ENCODE results near the gene ITPR2.

The ITPR2 gene

DNA sequence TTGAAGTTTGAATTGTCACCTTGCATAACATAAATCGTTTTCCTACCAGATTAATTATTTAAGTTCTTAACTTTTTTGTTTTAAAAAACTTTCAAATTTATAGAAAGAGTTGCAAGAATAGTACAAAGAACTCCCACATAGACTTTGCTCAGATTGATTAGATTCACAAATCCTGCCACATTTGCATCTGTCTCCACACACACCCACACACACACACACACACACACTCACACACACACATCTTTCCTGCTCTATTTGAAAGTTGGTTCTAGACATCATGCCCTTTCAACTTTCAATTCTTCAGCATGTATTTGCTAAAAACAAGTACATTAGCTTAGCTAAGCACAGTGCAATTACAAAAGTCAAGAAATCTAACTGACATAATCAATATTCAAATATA, 184.0 kb downstream of the ITPR2 start:
- Histone ChIP-seq H3K36me3 (ENCODE audit: insufficient read depth, low read length) (peaks cover 11% of the 10 kb centered on the region; the same call in 1 of the 2 replicates), H4K20me1 (ENCODE audit: insufficient read depth, low read length, poor library complexity, severe bottlenecking) (no peaks in the 10 kb centered on the region), H3K9me3 (ENCODE audit: insufficient read depth, low read depth, low read length) (no peaks in the 10 kb centered on the region), H3K9ac (ENCODE audit: low read depth, low read length, poor library complexity, severe bottlenecking) (no peak overlapping the region), H3K79me2 (ENCODE audit: insufficient read depth, low read length) (no peaks in the 10 kb centered on the region), H3F3A (ENCODE audit: low read depth) (no peaks in the 10 kb centered on the region), H3K9me2 (replicated peaks; ENCODE audit: low read depth, low read length) (no peaks in the 10 kb centered on the region), H3K4me1 (ENCODE audit: insufficient read depth, low read length, poor library complexity, severe bottlenecking) (no peaks in the 10 kb centered on the region), H2AFZ (ENCODE audit: low read length) (no peak overlapping the region), H3K27me3 (ENCODE audit: insufficient read depth, low read length, poor library complexity, severe bottlenecking) (no peaks in the 10 kb centered on the region), H3K4me3 (ENCODE audit: low read length, poor library complexity, severe bottlenecking) (no peak overlapping the region), H3K4me2 (ENCODE audit: low read depth, low read length, poor library complexity, severe bottlenecking) (no peak overlapping the region)
- TF ChIP-seq CTCF (conservative IDR thresholded peaks at IDR 0.05; ENCODE audit: low read length) (no peak), EZH2phosphoT487 (IDR thresholded peaks at IDR 0.05; ENCODE audit: borderline replicate concordance) (no peak)

DNA sequence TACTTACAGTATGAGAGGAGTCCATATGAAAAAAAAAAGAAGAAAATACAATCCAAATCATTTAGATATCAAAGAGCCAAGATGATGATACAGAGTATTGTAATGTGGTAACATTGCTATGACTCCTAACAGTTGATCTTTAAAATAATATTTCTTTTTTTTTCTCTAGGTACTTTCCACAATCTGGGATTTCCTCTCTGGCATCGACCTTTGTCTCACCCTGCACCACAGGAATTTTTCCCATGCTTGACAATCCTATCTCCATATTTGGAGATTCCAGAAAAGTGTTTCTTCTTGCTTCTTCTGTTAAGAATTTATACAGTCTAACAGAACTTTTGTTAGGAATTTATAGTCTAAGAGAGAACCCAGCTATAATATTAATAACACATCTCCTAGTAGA, 184.4 kb downstream of the ITPR2 start:
- Histone ChIP-seq H3K9me3 (ENCODE audit: insufficient read depth, low read depth, low read length) (no peaks in the 10 kb centered on the region), H3K36me3 (ENCODE audit: insufficient read depth, low read length) (peaks cover 7% of the 10 kb centered on the region; the same call in 1 of the 2 replicates), H3K4me1 (ENCODE audit: insufficient read depth, low read length, poor library complexity, severe bottlenecking) (no peaks in the 10 kb centered on the region), H2AFZ (ENCODE audit: low read length) (no peak overlapping the region), H3K4me2 (ENCODE audit: low read depth, low read length, poor library complexity, severe bottlenecking) (no peak overlapping the region), H3K9me2 (replicated peaks; ENCODE audit: low read depth, low read length) (no peaks in the 10 kb centered on the region), H3K27me3 (ENCODE audit: insufficient read depth, low read length, poor library complexity, severe bottlenecking) (no peaks in the 10 kb centered on the region), H4K20me1 (ENCODE audit: insufficient read depth, low read length, poor library complexity, severe bottlenecking) (no peaks in the 10 kb centered on the region), H3K4me3 (ENCODE audit: low read length, poor library complexity, severe bottlenecking) (no peak overlapping the region), H3F3A (ENCODE audit: low read depth) (no peaks in the 10 kb centered on the region), H3K79me2 (ENCODE audit: insufficient read depth, low read length) (no peaks in the 10 kb centered on the region), H3K9ac (ENCODE audit: low read depth, low read length, poor library complexity, severe bottlenecking) (no peak overlapping the region)
- no peak for TF ChIP-seq EZH2phosphoT487 (IDR thresholded peaks at IDR 0.05; ENCODE audit: borderline replicate concordance)

DNA sequence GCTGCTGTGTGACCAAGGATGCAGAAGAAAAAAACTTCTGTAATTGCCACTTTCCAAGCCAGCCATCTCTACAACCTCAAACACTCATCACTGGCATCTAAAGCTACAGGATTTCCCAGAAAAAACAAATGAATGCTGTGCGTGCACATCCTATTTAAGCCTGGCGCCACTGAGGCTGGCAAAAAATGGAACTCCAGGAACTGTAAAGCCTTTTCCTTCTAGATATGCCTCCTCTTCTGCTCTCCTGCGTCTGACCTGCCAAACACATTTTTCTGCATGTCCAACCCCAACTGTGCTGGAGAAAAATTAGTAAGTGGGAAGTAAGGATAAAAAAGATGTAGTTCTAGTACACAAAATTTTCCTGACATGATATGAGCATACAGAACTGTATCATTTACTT, 184.9 kb downstream of the ITPR2 start:
- Histone ChIP-seq H3K4me1 (ENCODE audit: insufficient read depth, low read length, poor library complexity, severe bottlenecking) (no peaks in the 10 kb centered on the region), H3K4me3 (ENCODE audit: low read length, poor library complexity, severe bottlenecking) (no peak overlapping the region), H2AFZ (ENCODE audit: low read length) (no peak overlapping the region), H3K36me3 (ENCODE audit: insufficient read depth, low read length) (peaks cover 5% of the 10 kb centered on the region; the same call in 1 of the 2 replicates), H3K79me2 (ENCODE audit: insufficient read depth, low read length) (no peaks in the 10 kb centered on the region), H4K20me1 (ENCODE audit: insufficient read depth, low read length, poor library complexity, severe bottlenecking) (no peaks in the 10 kb centered on the region), H3K9me3 (ENCODE audit: insufficient read depth, low read depth, low read length) (no peaks in the 10 kb centered on the region), H3K4me2 (ENCODE audit: low read depth, low read length, poor library complexity, severe bottlenecking) (no peak overlapping the region), H3K27me3 (ENCODE audit: insufficient read depth, low read length, poor library complexity, severe bottlenecking) (no peaks in the 10 kb centered on the region), H3F3A (ENCODE audit: low read depth) (no peaks in the 10 kb centered on the region), H3K9me2 (replicated peaks; ENCODE audit: low read depth, low read length) (no peaks in the 10 kb centered on the region), H3K9ac (ENCODE audit: low read depth, low read length, poor library complexity, severe bottlenecking) (no peak overlapping the region)
- TF ChIP-seq EZH2phosphoT487 (IDR thresholded peaks at IDR 0.05; ENCODE audit: borderline replicate concordance) (no peak), CTCF (conservative IDR thresholded peaks at IDR 0.05; ENCODE audit: low read length) (no peak)

GRCh38 chr12:26647088-26647487, 185.9 kb downstream of the ITPR2 start:
- H3K36me3 ChIP-seq (ENCODE audit: insufficient read depth, low read length) = no peaks in the 10 kb centered on the region
- no peak for TF ChIP-seq EZH2phosphoT487 (IDR thresholded peaks at IDR 0.05; ENCODE audit: borderline replicate concordance)
- TF ChIP-seq CTCF (conservative IDR thresholded peaks at IDR 0.05; ENCODE audit: low read length) = no peak

More at GRCh38 chr12:26647088-26647487, 185.9 kb downstream of the ITPR2 start:
- Histone ChIP-seq H3K9me2 (replicated peaks; ENCODE audit: low read depth, low read length) (no peaks in the 10 kb centered on the region), H3K4me2 (ENCODE audit: low read depth, low read length, poor library complexity, severe bottlenecking) (no peak overlapping the region), H4K20me1 (ENCODE audit: insufficient read depth, low read length, poor library complexity, severe bottlenecking) (no peaks in the 10 kb centered on the region), H3K27me3 (ENCODE audit: insufficient read depth, low read length, poor library complexity, severe bottlenecking) (no peaks in the 10 kb centered on the region), H3K9ac (ENCODE audit: low read depth, low read length, poor library complexity, severe bottlenecking) (no peak overlapping the region), H3F3A (ENCODE audit: low read depth) (no peaks in the 10 kb centered on the region), H3K9me3 (ENCODE audit: insufficient read depth, low read depth, low read length) (no peaks in the 10 kb centered on the region), H3K4me3 (ENCODE audit: low read length, poor library complexity, severe bottlenecking) (no peak overlapping the region), H3K79me2 (ENCODE audit: insufficient read depth, low read length) (no peaks in the 10 kb centered on the region), H2AFZ (ENCODE audit: low read length) (no peak overlapping the region), H3K4me1 (ENCODE audit: insufficient read depth, low read length, poor library complexity, severe bottlenecking) (no peaks in the 10 kb centered on the region)

Measured in Loucy (cell line).